ENCODE data around the gene TRPM3.

The TRPM3 gene

GRCh38 chr9:70948744-70949143 lies 172.7 kb downstream of the TRPM3 start:
- no peak for TF ChIP-seq CTCF (IDR thresholded peaks at IDR 0.05; ENCODE audit: low read depth, low read length, missing control alignments)
- no peak for DNase-seq (ENCODE audit: low read depth)
- in situ Hi-C loops (cut with HindIII; ENCODE audit: low sequenced_read_pairs): no loop called here
- H3K4me3 ChIP-seq (ENCODE audit: low read depth, low read length): no peak overlapping the region

GRCh38 chr9:70947511-70947910 lies 173.9 kb downstream of the TRPM3 start:
- H3K4me3 ChIP-seq (ENCODE audit: low read depth, low read length): no peak overlapping the region
- in situ Hi-C loops (cut with HindIII; ENCODE audit: low sequenced_read_pairs): no loop called here
- DNase-seq (ENCODE audit: low read depth): no peak
- no peak for TF ChIP-seq CTCF (IDR thresholded peaks at IDR 0.05; ENCODE audit: low read depth, low read length, missing control alignments)

- in situ Hi-C loops (cut with HindIII; ENCODE audit: low sequenced_read_pairs): no loop called here
- no peak for DNase-seq (ENCODE audit: low read depth)
- no peak for TF ChIP-seq CTCF (IDR thresholded peaks at IDR 0.05; ENCODE audit: low read depth, low read length, missing control alignments)
- no peak overlapping the region for H3K4me3 ChIP-seq (ENCODE audit: low read depth, low read length)
Measured at GRCh38 chr9:70947086-70947485, 174.3 kb downstream of the TRPM3 start.

GRCh38 chr9:70945301-70945700 lies 176.1 kb downstream of the TRPM3 start:
- H3K4me3 ChIP-seq (ENCODE audit: low read depth, low read length): no peak overlapping the region
- TF ChIP-seq CTCF (IDR thresholded peaks at IDR 0.05; ENCODE audit: low read depth, low read length, missing control alignments): no peak
- in situ Hi-C loops (cut with HindIII; ENCODE audit: low sequenced_read_pairs): no loop called here
- no peak for DNase-seq (ENCODE audit: low read depth)

- DNase-seq (ENCODE audit: low read depth): no peak
- in situ Hi-C loops (cut with HindIII; ENCODE audit: low sequenced_read_pairs): no loop called here
Measured at GRCh38 chr9:70941191-70941590, 180.2 kb downstream of the TRPM3 start.

GRCh38 chr9:70940605-70941004 lies 180.8 kb downstream of the TRPM3 start:
- in situ Hi-C loops (cut with HindIII; ENCODE audit: low sequenced_read_pairs): no loop called here
- TF ChIP-seq CTCF (IDR thresholded peaks at IDR 0.05; ENCODE audit: low read depth, low read length, missing control alignments): no peak
- no peak for DNase-seq (ENCODE audit: low read depth)
- no peak overlapping the region for H3K4me3 ChIP-seq (ENCODE audit: low read depth, low read length)

More at GRCh38 chr9:70941191-70941590, 180.2 kb downstream of the TRPM3 start:
- no peak overlapping the region for H3K4me3 ChIP-seq (ENCODE audit: low read depth, low read length)
- no peak for TF ChIP-seq CTCF (IDR thresholded peaks at IDR 0.05; ENCODE audit: low read depth, low read length, missing control alignments)

- no peak for DNase-seq (ENCODE audit: low read depth)
- in situ Hi-C loops (cut with HindIII; ENCODE audit: low sequenced_read_pairs): no loop called here
- TF ChIP-seq CTCF (IDR thresholded peaks at IDR 0.05; ENCODE audit: low read depth, low read length, missing control alignments): no peak
- no peak overlapping the region for H3K4me3 ChIP-seq (ENCODE audit: low read depth, low read length)
Measured at GRCh38 chr9:70936536-70936935, 184.9 kb downstream of the TRPM3 start.
